A549 (cell line): Measurements from ENCODE around the gene SYNC. TPM values are rescaled to one million over a fixed set of nuclear protein-coding genes. Genes with fewer than 3 reads are reported as not detected.

Experiments used
- ATAC-seq, 2 experiments: fragments of 200-7000 bp in 1 of 2; fragments of >200 bp in 1 of 2; cut with Nextera tagmentation in 1 of 2; cut with Tn5 transposase in 1 of 2; 3 replicates each; pipeline versions ENCODE4 v1.8.0 to v1.9.1; 2018 to 2020; ENCODE audit warnings: mild to moderate bottlenecking in 1 of 2, moderate library complexity in 1 of 2
- CTCF ChIA-PET: fragments of 300-600 bp; sonication (Branson Sonifier 250); formaldehyde crosslinking; extraction: SDS; loops from one replicate; lab custom pipeline; 2021; ENCODE audit warnings: antibody characterized with exemption, inconsistent platforms; lab: Yijun Ruan, JAX
- POLR2A ChIA-PET: fragments of 350-600 bp; formaldehyde crosslinking; extraction: SDS; loops from one replicate; lab custom pipeline; 2021; ENCODE audit warnings: antibody characterized with exemption, inconsistent platforms; lab: Yijun Ruan, JAX
- DNase-seq, 2 experiments: peaks; one replicate each; pipeline versions ENCODE4 v3.0.0 to v3.0.0-alpha.2; 2011 to 2016; ENCODE audit warnings: low read depth in 1 of 2, low spot score in 1 of 2
- FAIRE-seq: peaks from 2 replicates; lab custom pipeline; 2011; peaks lifted over from hg19 to GRCh38; lab: Jason Lieb, UNC
- H3K27ac ChIP-seq, 2 experiments: fragments of >200 bp; sonication (Bioruptor Twin); formaldehyde crosslinking; 3 replicates each; pipeline ENCODE4 v1.5.1; 2016 to 2017
- H3K4me1 ChIP-seq: fragments of >200 bp; sonication (Bioruptor Twin); formaldehyde crosslinking; 3 replicates; pipeline ENCODE4 v1.6.1; 2016
- H3K4me2 ChIP-seq: fragments of >200 bp; sonication (Bioruptor Twin); formaldehyde crosslinking; 3 replicates; pipeline ENCODE4 v1.6.1; 2016
- H3K4me3 ChIP-seq: fragments of >200 bp; sonication (Bioruptor Twin); formaldehyde crosslinking; 3 replicates; pipeline ENCODE4 v1.5.1; 2016
- H3K9me3 ChIP-seq: fragments of >200 bp; sonication (Bioruptor Twin); formaldehyde crosslinking; 3 replicates; pipeline ENCODE4 v1.6.1; 2016
- ATOH8 ChIP-seq: fragments of 250-450 bp; sonication (Bioruptor Pico); IDR thresholded peaks from 2 replicates; pipeline ENCODE4 v1.5.0; 2020; ENCODE audit warnings: low read depth, mild to moderate bottlenecking, moderate library complexity
- BHLHE40 ChIP-seq: IDR thresholded peaks from 2 replicates; pipeline ENCODE4 v1.6.1; 2012; ENCODE audit warnings: low read depth, low read length, inconsistent platforms
- CHD2 ChIP-seq: fragments of 150-350 bp; IDR thresholded peaks from 2 replicates; pipeline ENCODE4 v1.6.1; 2014; ENCODE audit warnings: low read length; ENCODE audit not compliant: partially characterized antibody
- EHF ChIP-seq: fragments of 250-450 bp; sonication (Bioruptor Pico); IDR thresholded peaks from 2 replicates; pipeline ENCODE4 v1.5.0; 2020; ENCODE audit warnings: mild to moderate bottlenecking
- EHMT2 ChIP-seq: fragments of 200-600 bp; sonication (generic); IDR thresholded peaks from 2 replicates; pipeline ENCODE4 v1.6.1; 2016; ENCODE audit warnings: antibody characterized with exemption, low read depth, mild to moderate bottlenecking, moderate library complexity
- ESRRA ChIP-seq: fragments of 150-350 bp; IDR thresholded peaks from 2 replicates; pipeline ENCODE4 v1.6.1; 2014; ENCODE audit warnings: mild to moderate bottlenecking, low read length, borderline replicate concordance
- FOSB ChIP-seq: fragments of 250-450 bp; sonication (Bioruptor Pico); IDR thresholded peaks from 2 replicates; pipeline ENCODE4 v1.5.0; 2020; ENCODE audit warnings: mild to moderate bottlenecking, moderate library complexity
- FOSL2 ChIP-seq, 2 experiments: fragments of 450-650 bp in 1 of 2; fragments of >200 bp in 1 of 2; sonication (Bioruptor Twin) in 1 of 2; formaldehyde crosslinking; IDR thresholded peaks; 2 replicates each; pipeline versions ENCODE4 v1.5.0 to v1.6.1; 2016 to 2020; ENCODE audit warnings: mild to moderate bottlenecking in 1 of 2, moderate library complexity in 1 of 2
- HMGXB4 ChIP-seq: fragments of 250-450 bp; sonication (Bioruptor Pico); IDR thresholded peaks from 2 replicates; pipeline ENCODE4 v1.5.0; 2021; ENCODE audit warnings: mild to moderate bottlenecking, moderate library complexity, borderline replicate concordance
- HOXB5 ChIP-seq: fragments of 250-450 bp; sonication (Bioruptor Pico); IDR thresholded peaks from 2 replicates; pipeline ENCODE4 v1.5.0; 2020; ENCODE audit warnings: mild to moderate bottlenecking, moderate library complexity
- JUNB ChIP-seq: fragments of >200 bp; sonication (Bioruptor Twin); formaldehyde crosslinking; IDR thresholded peaks from 2 replicates; pipeline ENCODE4 v1.6.1; 2016
- MAFK ChIP-seq: fragments of 450-650 bp; IDR thresholded peaks from 2 replicates; pipeline ENCODE4 v1.6.1; 2014; ENCODE audit not compliant: partially characterized antibody
- NFE2L2 ChIP-seq: fragments of 150-350 bp; conservative IDR thresholded peaks from 2 replicates; pipeline ENCODE4 v1.6.1; 2014; ENCODE audit warnings: low read length
- NPAS2 ChIP-seq: fragments of 250-450 bp; sonication (Bioruptor Pico); IDR thresholded peaks from 2 replicates; pipeline ENCODE4 v1.8.0; 2022; ENCODE audit warnings: mild to moderate bottlenecking, moderate library complexity, borderline replicate concordance
- POLR2A ChIP-seq: IDR thresholded peaks from 2 replicates; pipeline ENCODE4 v1.6.1; 2012; ENCODE audit warnings: mild to moderate bottlenecking, low read length
- RARB ChIP-seq: fragments of 250-450 bp; sonication (Bioruptor Pico); IDR thresholded peaks from 2 replicates; pipeline ENCODE4 v1.8.0; 2021; ENCODE audit warnings: mild to moderate bottlenecking, moderate library complexity
- RCOR1 ChIP-seq: fragments of 150-350 bp; IDR thresholded peaks from 2 replicates; pipeline ENCODE4 v1.6.1; 2014; ENCODE audit warnings: antibody characterized with exemption, low read length, low read depth
- RFX5 ChIP-seq: fragments of 450-650 bp; IDR thresholded peaks from 2 replicates; pipeline ENCODE4 v1.7.1; 2014; ENCODE audit warnings: antibody characterized with exemption, mild to moderate bottlenecking, moderate library complexity
- RNF2 ChIP-seq: fragments of 200-600 bp; sonication (generic); IDR thresholded peaks from 2 replicates; pipeline ENCODE4 v1.6.1; 2016; ENCODE audit warnings: low read depth, mild to moderate bottlenecking, antibody characterized with exemption, moderate library complexity, borderline replicate concordance
- USF2 ChIP-seq: fragments of 450-650 bp; IDR thresholded peaks from 2 replicates; pipeline ENCODE4 v1.6.1; 2014; ENCODE audit warnings: antibody characterized with exemption
- ZC3H11A ChIP-seq: fragments of 450-650 bp; IDR thresholded peaks from 2 replicates; pipeline ENCODE4 v1.6.1; 2014; ENCODE audit warnings: antibody characterized with exemption, mild to moderate bottlenecking
- WGBS: methylation state at CpG from one replicate; pipeline ENCODE4 v1.1.6; 2017; ENCODE audit errors: missing lambda C conversion rate; 5-methylcytosine and 5-hydroxymethylcytosine counted together
- polyA plus RNA-seq, 4 experiments: library from polyadenylated mRNA; depleted of rRNA in 3 of 4; stranded (reverse); fragments of >200 nt; fragmentation: RNase III in 1 of 4; extraction: RNeasy Plus Mini Kit Qiagen cat#74134 plus additional on column Dnase treatment in 1 of 4; gene quantifications; 2 replicates in 3 of 4; 3 replicates in 1 of 4; pipeline ENCODE4 v1.2.3, GENCODE V29; 2011 to 2017
- TF ChIP-seq, protein P1 (sequence below): fragments of >200 bp; sonication (Bioruptor Twin); formaldehyde crosslinking; IDR thresholded peaks from 3 replicates; pipeline ENCODE4 v1.5.1; 2016
- TF ChIP-seq, protein P2 (sequence below): IDR thresholded peaks from 2 replicates; pipeline ENCODE4 v1.6.1; 2012
- TF ChIP-seq, protein P3 (sequence below): fragments of >200 bp; sonication (Bioruptor Twin); formaldehyde crosslinking; IDR thresholded peaks from 2 replicates; pipeline ENCODE4 v1.6.1; 2016

Gene SYNC
- polyA plus RNA-seq, 2 of the 4 experiments (the other 2 are of a cell fraction), result 7.7 to 12.0 TPM

DNA sequence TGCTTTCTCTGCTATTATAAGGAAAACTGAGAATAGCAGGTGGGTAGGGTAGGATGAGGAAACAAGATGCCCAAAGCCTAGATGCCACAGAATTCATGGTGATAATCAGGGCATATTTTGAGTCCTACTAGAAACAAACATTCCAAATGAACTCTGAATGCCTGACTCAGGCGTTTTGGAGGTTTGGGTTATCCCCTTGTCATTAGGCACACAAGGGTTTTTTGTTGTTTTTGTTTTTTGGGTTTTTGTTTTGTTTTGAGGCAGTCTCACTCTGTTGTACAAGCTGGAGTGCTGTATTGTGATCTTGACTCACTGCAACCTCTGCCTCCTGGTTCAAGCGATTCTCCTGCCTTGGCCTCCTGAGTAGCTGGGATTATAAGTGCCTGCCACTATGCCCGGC lies 19.2 kb downstream of the SYNC start:
- no peak overlapping the region for H3K27ac ChIP-seq
- POLR2A ChIA-PET, result no interaction called here
- no peak overlapping the region for H3K4me2 ChIP-seq
- WGBS, result 87% methylated on average over 3 of the region's 3 CpGs
- CTCF ChIA-PET, result no interaction called here
- no peak for FAIRE-seq
- no peaks in the 10 kb centered on the region for H3K9me3 ChIP-seq
- no peak for TF ChIP-seq RFX5
- TF ChIP-seq CHD2, result no peak
- TF ChIP-seq EHF (CRISPR knock-in tag), result no peak
- no peak for TF ChIP-seq BHLHE40
- TF ChIP-seq NFE2L2, result no peak
- no peak for TF ChIP-seq HOXB5 (CRISPR knock-in tag)
- no peak for TF ChIP-seq USF2
- no peak for TF ChIP-seq FOSB (CRISPR knock-in tag)
- no peak for TF ChIP-seq ZC3H11A
- TF ChIP-seq ESRRA, result no peak
- TF ChIP-seq, protein P1, sequence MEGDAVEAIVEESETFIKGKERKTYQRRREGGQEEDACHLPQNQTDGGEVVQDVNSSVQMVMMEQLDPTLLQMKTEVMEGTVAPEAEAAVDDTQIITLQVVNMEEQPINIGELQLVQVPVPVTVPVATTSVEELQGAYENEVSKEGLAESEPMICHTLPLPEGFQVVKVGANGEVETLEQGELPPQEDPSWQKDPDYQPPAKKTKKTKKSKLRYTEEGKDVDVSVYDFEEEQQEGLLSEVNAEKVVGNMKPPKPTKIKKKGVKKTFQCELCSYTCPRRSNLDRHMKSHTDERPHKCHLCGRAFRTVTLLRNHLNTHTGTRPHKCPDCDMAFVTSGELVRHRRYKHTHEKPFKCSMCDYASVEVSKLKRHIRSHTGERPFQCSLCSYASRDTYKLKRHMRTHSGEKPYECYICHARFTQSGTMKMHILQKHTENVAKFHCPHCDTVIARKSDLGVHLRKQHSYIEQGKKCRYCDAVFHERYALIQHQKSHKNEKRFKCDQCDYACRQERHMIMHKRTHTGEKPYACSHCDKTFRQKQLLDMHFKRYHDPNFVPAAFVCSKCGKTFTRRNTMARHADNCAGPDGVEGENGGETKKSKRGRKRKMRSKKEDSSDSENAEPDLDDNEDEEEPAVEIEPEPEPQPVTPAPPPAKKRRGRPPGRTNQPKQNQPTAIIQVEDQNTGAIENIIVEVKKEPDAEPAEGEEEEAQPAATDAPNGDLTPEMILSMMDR, result no peak
- H3K4me1 ChIP-seq, result no peaks in the 10 kb centered on the region
- ATAC-seq, result no peak
- no peak for DNase-seq
- H3K4me3 ChIP-seq, result no peak overlapping the region

- FAIRE-seq (no peak), DNase-seq (no peak), ATAC-seq (no peak)
- Histone ChIP-seq H3K4me3 (no peak overlapping the region), H3K4me1 (no peaks in the 10 kb centered on the region), H3K27ac (no peak overlapping the region), H3K9me3 (no peaks in the 10 kb centered on the region), H3K4me2 (no peak overlapping the region)
- ChIA-PET POLR2A (no interaction called here), CTCF (no interaction called here)
- WGBS, result 50% methylated on average over 3 of the region's 3 CpGs
- no peak for TF ChIP-seq MAFK
- no peak for TF ChIP-seq NFE2L2
- TF ChIP-seq RNF2, result no peak
- no peak for TF ChIP-seq BHLHE40
- no peak for TF ChIP-seq RARB (CRISPR knock-in tag)
- no peak for TF ChIP-seq ATOH8 (CRISPR knock-in tag)
- TF ChIP-seq HOXB5 (CRISPR knock-in tag), result no peak
- TF ChIP-seq HMGXB4 (CRISPR knock-in tag), result no peak
- TF ChIP-seq EHMT2, result no peak
- TF ChIP-seq, protein P2, sequence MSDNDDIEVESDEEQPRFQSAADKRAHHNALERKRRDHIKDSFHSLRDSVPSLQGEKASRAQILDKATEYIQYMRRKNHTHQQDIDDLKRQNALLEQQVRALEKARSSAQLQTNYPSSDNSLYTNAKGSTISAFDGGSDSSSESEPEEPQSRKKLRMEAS, result no peak
- no peak for TF ChIP-seq JUNB
- no peak for TF ChIP-seq RCOR1
- no peak for TF ChIP-seq POLR2A
- TF ChIP-seq NPAS2 (CRISPR knock-in tag), result no peak
- TF ChIP-seq FOSL2 (IDR thresholded peaks at IDR 0.05), result no peak
- TF ChIP-seq FOSL2 (CRISPR knock-in tag; IDR thresholded peaks at IDR 0.05), result no peak
- TF ChIP-seq, protein P3, sequence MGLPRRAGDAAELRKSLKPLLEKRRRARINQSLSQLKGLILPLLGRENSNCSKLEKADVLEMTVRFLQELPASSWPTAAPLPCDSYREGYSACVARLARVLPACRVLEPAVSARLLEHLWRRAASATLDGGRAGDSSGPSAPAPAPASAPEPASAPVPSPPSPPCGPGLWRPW, result no peak
Measured at GRCh38 chr1:32681999-32682398, 20.6 kb downstream of the SYNC start.
